GM12878 (cell line): ENCODE data around the gene SRCAP. TPM values are rescaled to one million over a fixed set of nuclear protein-coding genes. Genes with fewer than 3 reads are reported as not detected.

ENCODE experiments used
- CEBPB ChIP-seq, 2 experiments: fragments of 150-350 bp in 1 of 2; IDR thresholded peaks; 2 replicates each; pipeline ENCODE4 v1.6.1; 2012 to 2014; ENCODE audit warnings: low read depth in 2 of 2, low read length in 2 of 2, borderline replicate concordance in 1 of 2, inconsistent platforms in 1 of 2
- EP300 ChIP-seq, 2 experiments: fragments of 150-350 bp in 1 of 2; IDR thresholded peaks; 2 replicates each; pipeline ENCODE4 v1.6.1; 2011 to 2012; ENCODE audit warnings: low read depth in 2 of 2, low read length in 2 of 2, borderline replicate concordance in 1 of 2, improper control_type of control experiment in 1 of 2, inconsistent platforms in 1 of 2; ENCODE audit not compliant: control insufficient read depth in 1 of 2
- STAT3 ChIP-seq: IDR thresholded peaks from 2 replicates; pipeline ENCODE4 v1.6.1; 2011; ENCODE audit warnings: low read depth, low read length, improper control_type of control experiment
- ZSCAN29 ChIP-seq: fragments of 450-650 bp; IDR thresholded peaks from 2 replicates; pipeline ENCODE4 v1.6.1; 2017; ENCODE audit warnings: mild to moderate bottlenecking, moderate library complexity
- polyA plus RNA-seq, 11 experiments: library from polyadenylated mRNA; depleted of rRNA in 4 of 11; unstranded in 6 of 11; stranded (reverse) in 5 of 11; fragments of >200 nt; fragmentation: Nextera tagmentation in 4 of 11; fragmentation: Illumina TruSeq in 1 of 11; extraction: Ambion mirVana in 4 of 11; extraction: Trizol in 1 of 11; gene quantifications; 1 replicate in 1 of 11; 2 replicates in 10 of 11; pipeline versions ENCODE4 v1.2.1 to v1.2.3, GENCODE V29; 2011 to 2016; ENCODE audit warnings: inconsistent platforms in 2 of 11, missing spikeins in 2 of 11, low read depth in 1 of 11
- total RNA-seq, 4 experiments: library from RNA; depleted of rRNA in 3 of 4; stranded (reverse); fragments of >200 nt in 3 of 4; fragmentation: Illumina TruSeq in 1 of 4; extraction: Trizol in 1 of 4; gene quantifications; 2 replicates each; pipeline versions ENCODE4 v1.2.1 to v1.2.3, GENCODE V29; 2013 to 2021
- TF ChIP-seq, protein P1 (sequence below): IDR thresholded peaks from 2 replicates; pipeline ENCODE4 v1.6.1; 2012; ENCODE audit warnings: mild to moderate bottlenecking, low read depth, low read length

SRCAP gene
- total and polyA plus RNA-seq, 10 of the 15 experiments (the other 5 are each of a cell fraction or from before 2014, with no cell fraction given) = 0.24 to 58.4 (median 11.6) TPM

GRCh38 chr16:30761427-30761927 lies 62.5 kb downstream of the SRCAP start (continued):
- TF ChIP-seq, protein P1, sequence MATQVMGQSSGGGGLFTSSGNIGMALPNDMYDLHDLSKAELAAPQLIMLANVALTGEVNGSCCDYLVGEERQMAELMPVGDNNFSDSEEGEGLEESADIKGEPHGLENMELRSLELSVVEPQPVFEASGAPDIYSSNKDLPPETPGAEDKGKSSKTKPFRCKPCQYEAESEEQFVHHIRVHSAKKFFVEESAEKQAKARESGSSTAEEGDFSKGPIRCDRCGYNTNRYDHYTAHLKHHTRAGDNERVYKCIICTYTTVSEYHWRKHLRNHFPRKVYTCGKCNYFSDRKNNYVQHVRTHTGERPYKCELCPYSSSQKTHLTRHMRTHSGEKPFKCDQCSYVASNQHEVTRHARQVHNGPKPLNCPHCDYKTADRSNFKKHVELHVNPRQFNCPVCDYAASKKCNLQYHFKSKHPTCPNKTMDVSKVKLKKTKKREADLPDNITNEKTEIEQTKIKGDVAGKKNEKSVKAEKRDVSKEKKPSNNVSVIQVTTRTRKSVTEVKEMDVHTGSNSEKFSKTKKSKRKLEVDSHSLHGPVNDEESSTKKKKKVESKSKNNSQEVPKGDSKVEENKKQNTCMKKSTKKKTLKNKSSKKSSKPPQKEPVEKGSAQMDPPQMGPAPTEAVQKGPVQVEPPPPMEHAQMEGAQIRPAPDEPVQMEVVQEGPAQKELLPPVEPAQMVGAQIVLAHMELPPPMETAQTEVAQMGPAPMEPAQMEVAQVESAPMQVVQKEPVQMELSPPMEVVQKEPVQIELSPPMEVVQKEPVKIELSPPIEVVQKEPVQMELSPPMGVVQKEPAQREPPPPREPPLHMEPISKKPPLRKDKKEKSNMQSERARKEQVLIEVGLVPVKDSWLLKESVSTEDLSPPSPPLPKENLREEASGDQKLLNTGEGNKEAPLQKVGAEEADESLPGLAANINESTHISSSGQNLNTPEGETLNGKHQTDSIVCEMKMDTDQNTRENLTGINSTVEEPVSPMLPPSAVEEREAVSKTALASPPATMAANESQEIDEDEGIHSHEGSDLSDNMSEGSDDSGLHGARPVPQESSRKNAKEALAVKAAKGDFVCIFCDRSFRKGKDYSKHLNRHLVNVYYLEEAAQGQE = no peak
- TF ChIP-seq CEBPB (IDR thresholded peaks at IDR 0.05; ENCODE audit: borderline replicate concordance in 1 of 2, low read depth in 2 of 2, low read length in 2 of 2) (no peak), ZSCAN29 (no peak), EP300 (IDR thresholded peaks at IDR 0.05; ENCODE audit: borderline replicate concordance in 1 of 2, control insufficient read depth in 1 of 2, low read depth in 2 of 2, low read length in 2 of 2) (no peak), STAT3 (no peak)
